ENCODE measurements around the gene XIRP1. TPM values are rescaled to one million over a fixed set of nuclear protein-coding genes. Genes with fewer than 3 reads are reported as not detected.

XIRP1 gene
- total RNA-seq, 1 experiment from 2014 or later: not detected

DNA sequence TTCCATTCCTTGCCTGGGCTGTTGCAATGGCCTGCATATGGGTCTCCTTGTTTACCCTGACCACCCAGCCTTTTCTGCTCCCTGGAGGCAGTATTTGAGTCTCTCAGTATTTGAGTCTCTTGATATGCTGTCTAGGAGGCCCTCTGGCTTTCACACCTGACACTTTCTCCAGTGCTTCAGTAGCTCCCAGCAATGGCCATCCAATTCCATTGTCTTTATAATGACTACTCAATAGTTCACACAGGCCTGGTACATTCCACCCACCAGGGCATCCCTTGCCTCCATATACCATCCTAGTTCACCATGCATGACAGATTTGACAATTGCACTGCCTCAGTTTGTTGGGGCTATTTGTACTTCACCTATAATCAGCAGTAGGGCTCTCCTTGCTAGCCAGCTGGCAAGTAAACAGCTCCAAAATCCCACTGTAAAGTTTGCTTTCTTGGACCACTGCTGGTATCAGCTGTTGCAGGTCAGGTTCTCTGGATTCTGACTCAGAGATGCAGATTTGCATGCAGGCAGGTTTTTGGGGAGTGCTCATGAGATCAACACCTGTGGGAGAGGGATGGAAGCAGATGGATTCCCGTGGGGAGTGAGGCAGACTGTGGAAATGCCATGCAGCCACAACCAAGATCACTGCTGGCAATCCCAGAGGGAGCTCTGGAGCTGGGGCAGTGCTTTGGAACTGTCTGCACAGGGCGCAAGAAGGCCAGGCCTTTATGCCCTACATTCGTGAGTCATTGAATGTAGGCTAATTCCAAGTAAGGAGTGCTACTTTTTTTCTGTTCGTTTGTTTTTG, 19.1 kb upstream of the XIRP1 start:
- in situ Hi-C loops (cut with HindIII; ENCODE audit: low pct_unique_long_range_greater_than_20kb, low sequenced_read_pairs): no loop called here
- no peak for DNase-seq (ENCODE audit: low read depth)

DNA sequence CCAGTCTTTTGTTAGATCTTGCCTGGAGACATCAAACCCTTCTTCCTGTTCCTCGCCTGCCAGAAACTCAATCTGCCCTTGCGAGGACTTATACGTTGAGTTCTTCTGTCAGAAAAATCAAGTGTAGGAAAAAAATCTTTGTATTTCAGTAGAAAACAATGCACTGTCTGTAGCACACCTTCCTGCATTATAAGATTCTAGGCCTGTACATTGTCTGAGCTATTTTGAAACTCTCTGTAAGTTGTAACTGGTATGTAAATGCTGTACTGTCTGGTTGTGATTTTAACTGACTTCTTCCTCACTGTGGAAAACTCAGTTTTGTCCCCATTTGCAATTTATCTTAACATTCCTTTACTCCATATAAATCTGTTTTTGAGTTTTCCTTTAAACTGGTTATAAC, 17.7 kb upstream of the XIRP1 start:
- in situ Hi-C loops (cut with HindIII; ENCODE audit: low pct_unique_long_range_greater_than_20kb, low sequenced_read_pairs): no loop called here
- no peak for DNase-seq (ENCODE audit: low read depth)

DNA sequence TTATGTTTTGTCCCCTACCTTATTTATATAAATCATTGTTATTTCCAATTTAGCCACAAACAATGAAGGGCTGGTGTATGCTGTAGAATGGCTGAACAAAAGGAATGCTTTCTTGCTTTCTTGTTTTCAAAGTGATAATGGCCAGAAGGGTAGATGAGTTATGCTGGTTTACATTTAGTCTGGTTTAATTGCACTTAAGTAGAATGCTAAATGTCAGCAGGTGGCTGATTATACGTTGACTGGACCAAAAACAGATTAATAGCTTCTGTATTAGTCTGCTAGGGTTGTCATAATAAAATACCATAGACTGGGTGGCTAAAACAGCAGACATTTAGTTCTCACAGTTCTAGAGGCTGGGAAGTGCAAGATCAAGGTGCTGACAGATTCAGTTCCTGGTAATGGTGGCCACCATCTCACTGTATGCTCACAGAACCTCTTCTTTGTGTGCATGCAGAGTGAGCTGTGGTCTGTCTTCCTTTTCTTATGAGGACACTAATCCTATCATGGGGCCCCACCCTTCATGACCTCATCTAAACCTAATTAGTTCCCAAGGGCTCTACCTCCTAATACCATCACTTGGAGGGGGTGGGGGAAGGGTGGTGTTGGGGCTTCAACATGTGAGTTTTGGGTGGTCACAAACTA, 17.1 kb upstream of the XIRP1 start:
- no peak for DNase-seq (ENCODE audit: low read depth)
- in situ Hi-C loops (cut with HindIII; ENCODE audit: low pct_unique_long_range_greater_than_20kb, low sequenced_read_pairs): no loop called here

DNA sequence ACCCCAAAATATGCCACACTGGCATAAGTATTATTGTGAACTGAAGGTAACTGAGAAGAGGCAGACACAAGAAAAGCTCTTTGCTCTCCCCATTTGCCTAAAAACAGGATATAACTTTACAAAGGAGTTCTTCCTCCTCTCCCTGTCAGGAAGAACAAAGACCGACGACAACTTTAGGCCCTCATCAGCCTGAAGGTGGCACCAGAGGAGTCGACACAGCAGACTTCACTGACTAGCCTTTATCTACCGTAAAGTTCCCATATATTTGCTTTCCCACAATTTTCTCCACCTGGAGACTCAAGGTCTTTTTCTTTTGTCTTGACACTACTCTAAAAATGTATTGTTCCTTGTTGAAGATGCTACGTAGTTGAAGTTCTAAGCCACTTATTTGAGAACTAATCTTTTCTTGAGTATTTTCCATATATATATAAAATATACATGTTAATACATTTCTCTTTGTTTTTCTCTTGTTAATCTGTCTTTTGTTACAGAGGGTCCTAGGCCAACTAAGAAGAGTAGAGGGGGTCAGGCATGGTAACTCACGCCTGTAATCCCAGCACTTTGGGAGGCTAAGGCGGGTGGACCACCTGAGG, 16.2 kb upstream of the XIRP1 start:
- DNase-seq (ENCODE audit: low read depth): peak; percentile 24
- in situ Hi-C loops (cut with HindIII; ENCODE audit: low pct_unique_long_range_greater_than_20kb, low sequenced_read_pairs): no loop called here

DNA sequence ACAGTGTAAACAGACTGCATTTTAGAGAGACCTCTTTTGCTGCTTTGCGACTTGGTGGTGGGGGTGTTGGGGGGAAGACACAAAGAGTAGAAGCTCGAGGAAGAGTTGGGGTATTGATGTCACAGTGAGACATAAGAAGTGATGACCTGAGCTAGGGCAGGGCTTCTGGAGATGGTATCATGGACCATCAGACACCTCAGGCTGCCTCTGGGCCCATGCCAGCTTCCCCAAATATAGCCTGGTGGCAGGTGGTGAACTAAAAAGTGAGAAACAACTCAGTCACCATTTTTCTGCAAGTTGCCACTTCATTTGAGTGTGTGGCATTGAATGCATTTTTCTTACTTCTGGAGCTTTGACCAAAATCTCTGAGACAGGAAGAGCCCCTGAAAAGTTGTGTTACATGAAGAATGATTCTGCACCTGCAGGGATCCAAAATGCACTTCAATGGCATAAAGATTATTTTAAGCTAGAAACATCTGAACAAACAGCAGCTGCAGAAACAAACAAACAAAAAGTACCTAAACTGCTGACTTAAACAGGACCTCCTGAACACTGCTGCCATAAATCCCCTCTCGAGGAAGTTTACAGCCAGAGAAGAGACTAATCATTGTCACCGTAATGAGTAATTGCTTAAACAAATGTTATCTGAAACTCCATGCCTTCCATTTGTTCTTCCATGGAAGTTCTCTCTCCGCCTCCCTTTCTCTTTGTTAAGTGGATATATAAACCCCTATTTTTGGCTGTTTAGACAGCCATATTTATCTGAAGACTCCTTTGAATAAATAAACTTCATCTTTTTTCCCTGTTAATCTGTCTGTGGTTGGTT, 15.2 kb upstream of the XIRP1 start:
- in situ Hi-C loops (cut with HindIII; ENCODE audit: low pct_unique_long_range_greater_than_20kb, low sequenced_read_pairs): no loop called here
- DNase-seq (ENCODE audit: low read depth): no peak

DNA sequence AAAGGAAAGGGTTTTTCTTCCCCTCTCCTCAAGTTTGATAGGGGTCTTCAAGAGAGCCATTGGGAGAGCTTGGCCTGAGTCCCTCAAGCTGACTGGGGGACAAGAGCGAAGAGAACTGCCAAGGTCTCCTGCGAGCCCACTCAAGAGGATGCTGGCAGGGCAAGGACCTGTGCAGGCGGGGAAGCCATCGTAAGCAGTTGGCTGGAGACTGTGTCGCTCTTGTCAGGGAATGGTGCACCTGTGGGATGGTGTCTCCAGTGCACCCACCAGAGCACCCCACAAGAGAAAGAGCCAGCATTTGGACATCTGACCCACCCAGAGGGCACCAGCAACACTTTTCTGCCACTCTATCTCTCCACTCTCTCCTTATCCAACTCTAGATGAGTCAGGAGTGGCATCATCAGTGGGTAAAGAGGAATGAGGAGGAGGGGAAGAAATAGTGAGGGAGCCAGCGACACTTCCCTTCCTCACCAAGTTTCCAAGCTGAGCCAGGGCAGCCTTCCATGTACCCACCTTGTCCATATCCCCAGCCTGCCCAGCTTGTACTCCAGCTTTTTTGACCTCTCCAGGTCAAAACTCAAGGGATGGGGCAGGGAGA, 13.6 kb upstream of the XIRP1 start:
- in situ Hi-C loops (cut with HindIII; ENCODE audit: low pct_unique_long_range_greater_than_20kb, low sequenced_read_pairs): no loop called here
- no peak for DNase-seq (ENCODE audit: low read depth)

DNA sequence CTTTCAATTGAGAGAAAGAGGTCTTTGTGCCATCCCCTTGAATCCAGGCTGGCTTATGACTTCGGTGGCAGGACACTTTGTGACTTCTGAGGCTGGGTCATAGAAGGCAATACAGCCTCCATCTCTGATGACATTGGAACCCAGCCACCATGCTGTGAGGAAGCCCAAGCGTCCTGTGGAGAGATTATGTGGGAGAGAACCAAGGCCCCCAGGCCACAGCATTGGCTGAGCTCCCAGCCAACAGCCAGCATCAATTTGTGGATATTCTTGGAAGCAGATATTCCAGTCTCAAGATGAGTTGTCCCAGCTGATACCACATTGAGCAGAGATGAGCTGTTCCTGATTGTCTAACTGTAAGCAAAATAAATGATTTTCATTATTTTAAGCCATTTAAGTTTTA, 12.7 kb upstream of the XIRP1 start:
- DNase-seq (ENCODE audit: low read depth): no peak
- in situ Hi-C loops (cut with HindIII; ENCODE audit: low pct_unique_long_range_greater_than_20kb, low sequenced_read_pairs): no loop called here

DNA sequence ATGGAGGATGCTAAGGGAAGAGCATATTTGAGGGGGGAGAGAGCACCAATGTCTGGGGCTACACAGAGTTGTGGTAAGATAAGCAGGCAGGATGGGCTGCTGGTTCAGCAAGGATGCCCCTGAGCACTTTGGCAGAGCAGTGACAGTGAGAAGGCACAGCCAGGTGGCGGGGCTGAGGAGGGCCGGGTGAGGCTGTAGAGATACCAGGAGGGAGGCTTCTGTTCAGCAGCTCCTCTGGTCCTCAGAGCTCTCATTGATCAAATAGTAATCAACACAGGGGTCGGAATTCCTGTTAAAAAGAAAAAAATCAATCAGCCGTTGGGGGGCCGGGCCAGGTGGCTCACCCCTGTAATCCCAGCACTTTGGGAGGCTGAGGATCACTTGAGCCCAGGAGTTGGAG, 11.5 kb upstream of the XIRP1 start:
- in situ Hi-C loops (cut with HindIII; ENCODE audit: low pct_unique_long_range_greater_than_20kb, low sequenced_read_pairs): no loop called here

DNA sequence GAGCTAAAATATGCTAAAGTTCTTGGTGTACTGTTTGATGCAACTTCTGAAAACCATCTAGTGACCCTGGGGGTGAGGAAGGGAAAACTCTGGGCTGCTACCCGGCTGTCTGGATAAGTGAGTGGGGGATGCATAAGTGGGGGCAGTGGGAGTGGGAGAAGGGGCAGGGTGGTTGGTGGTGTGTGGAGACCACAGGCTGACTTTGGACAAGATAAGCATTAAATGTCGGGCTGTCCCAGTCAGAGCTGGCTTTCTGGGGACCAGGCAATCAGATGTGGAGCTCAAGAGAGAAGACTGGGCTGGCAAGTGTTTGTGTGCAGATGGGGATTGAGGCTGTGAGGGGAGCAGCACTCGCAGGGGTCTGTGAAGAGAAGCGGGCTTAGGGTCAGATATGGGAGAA, 11.0 kb upstream of the XIRP1 start:
- no peak for DNase-seq (ENCODE audit: low read depth)
- in situ Hi-C loops (cut with HindIII; ENCODE audit: low pct_unique_long_range_greater_than_20kb, low sequenced_read_pairs): no loop called here

More for the DNA sequence above, 11.5 kb upstream of the XIRP1 start:
- no peak for DNase-seq (ENCODE audit: low read depth)

DNA sequence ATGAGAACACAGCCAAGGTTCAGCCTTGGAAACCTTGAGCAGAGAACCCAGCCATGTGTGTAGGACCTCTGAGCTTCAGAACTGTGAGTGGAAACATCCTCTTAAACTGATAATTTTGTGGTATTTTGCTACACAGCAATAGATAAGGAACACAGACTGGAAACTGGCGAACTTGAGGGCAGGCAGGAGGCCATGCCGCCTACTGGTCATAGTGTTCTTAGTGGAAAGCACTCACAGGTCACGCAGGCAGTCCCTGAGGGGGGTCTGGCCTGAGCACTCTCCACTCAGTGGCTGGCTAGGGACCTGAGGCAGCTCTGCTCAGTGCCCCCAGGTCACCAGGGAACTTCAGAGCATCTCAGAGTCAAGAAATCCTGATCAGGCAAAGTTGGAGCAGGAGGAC, 9.7 kb upstream of the XIRP1 start:
- in situ Hi-C loops (cut with HindIII; ENCODE audit: low pct_unique_long_range_greater_than_20kb, low sequenced_read_pairs): no loop called here
- no peak for DNase-seq (ENCODE audit: low read depth)

DNA sequence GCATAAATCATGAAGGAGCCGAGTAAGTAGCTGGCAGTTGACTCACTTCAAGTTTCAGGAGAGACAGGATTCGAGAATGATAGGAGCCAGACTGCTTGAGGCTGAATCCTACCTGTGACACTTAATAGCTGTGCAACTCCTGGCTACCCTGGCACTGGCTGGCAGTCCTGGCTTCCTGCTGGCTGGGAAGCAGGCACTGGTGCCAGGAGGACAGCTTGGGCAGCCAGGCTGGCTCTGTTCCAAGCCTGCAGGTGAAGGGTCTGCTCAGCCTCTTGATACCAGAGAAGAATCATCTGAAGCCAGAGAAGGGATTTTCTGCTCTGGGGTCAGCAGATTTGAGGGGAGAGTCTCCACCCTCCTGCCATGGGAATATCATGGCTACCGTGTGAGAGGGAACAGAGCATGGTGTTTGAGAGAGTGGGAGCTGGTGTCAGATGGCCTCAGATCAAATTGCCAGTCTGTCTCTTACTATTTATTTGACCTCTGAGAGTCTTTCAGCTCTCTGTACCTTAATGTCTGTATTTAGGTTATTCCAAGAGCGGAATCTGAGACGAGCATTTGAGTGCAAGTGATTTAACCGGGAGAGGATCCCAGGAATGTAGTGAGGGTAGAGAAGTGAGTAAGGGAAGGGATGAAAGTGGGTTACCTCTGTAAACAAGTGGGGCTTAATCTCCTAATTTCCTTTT, 4.4 kb upstream of the XIRP1 start:
- DNase-seq (ENCODE audit: low read depth): no peak

DNA sequence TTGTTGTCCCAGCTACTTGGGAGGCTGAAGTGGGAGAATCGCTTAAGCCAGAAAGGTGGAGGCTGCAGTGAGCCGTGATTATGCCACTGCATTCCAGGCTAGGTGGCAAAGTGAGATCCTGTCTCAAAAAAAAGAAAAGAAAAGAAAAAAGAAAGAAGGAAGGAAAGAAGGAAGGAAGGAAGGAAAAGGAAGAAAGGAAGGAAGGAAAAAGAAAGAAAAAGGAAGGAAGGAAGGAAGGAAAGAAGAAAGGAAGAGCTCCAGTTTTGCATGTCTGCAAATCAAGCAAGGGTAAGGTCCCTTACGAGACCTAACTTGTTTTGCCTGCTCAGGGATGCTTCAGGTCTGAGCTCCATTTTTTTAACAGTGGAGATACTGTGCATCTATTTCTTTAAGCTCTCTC, 3.6 kb upstream of the XIRP1 start:
- in situ Hi-C loops (cut with HindIII; ENCODE audit: low pct_unique_long_range_greater_than_20kb, low sequenced_read_pairs): no loop called here
- DNase-seq (ENCODE audit: low read depth): no peak

More for the DNA sequence above, 4.4 kb upstream of the XIRP1 start:
- in situ Hi-C loops (cut with HindIII; ENCODE audit: low pct_unique_long_range_greater_than_20kb, low sequenced_read_pairs): no loop called here

DNA sequence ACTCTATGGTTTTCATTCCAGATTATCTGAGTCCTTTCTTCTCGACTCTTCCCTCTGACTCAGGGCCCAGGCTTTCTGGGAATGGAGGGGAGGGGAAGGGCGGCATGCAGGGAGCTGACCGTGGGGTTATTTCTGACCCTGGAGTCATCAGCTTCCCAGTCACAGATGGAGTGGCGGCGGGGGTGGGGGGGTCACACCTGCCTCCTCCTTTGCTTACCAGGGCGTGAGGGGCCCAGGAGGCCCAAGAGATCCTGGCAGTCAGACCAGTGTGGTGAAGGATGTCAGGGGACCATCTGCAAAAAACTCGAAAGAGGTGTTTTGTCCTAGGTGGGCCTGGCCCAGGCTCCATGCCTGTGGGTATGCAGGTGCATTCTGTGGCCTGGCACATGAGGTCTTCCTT, 996 bp upstream of the XIRP1 start:
- no peak for DNase-seq (ENCODE audit: low read depth)
- in situ Hi-C loops (cut with HindIII; ENCODE audit: low pct_unique_long_range_greater_than_20kb, low sequenced_read_pairs): no loop called here

DNA sequence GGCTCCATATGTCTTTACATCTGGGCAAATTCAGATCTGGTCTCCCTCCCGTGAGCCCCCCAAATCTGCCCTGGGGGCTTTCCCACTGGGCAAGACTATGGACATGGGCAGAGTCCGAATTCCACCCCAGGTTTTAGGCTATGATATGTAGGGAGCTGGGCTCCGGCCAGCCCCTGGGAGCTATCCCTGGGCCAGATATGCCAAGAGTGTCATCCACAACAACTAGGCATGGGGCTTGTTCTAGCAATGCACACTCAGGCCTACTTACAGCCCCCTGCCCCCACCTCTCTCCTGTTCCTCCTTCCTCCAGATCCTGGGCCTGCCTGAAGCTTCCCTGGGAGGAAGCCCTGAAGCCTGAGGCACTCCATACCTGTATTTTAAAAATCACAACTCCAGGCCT, 622 bp downstream of the XIRP1 start:
- no peak for DNase-seq (ENCODE audit: low read depth)
- in situ Hi-C loops (cut with HindIII; ENCODE audit: low pct_unique_long_range_greater_than_20kb, low sequenced_read_pairs): no loop called here

DNA sequence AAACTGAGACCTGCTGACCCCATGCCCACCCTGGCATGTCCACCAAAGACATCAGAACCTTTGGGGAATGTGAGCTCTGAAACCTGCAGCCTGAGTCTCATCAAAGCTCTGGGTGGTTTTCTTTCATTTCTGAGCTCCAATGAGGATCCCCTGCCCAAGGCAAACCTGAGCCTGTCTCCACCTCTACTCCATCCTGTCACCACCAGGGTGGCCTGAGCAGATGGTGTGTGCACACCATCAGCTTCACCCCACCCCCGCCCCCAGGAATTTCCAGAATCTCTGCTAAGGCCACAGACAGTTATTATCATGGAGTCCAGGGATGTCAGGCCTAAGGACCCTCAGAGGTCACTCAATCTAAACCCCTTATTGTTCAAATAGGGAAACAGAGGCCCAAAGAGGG, 1.3 kb downstream of the XIRP1 start:
- DNase-seq (ENCODE audit: low read depth): no peak
- in situ Hi-C loops (cut with HindIII; ENCODE audit: low pct_unique_long_range_greater_than_20kb, low sequenced_read_pairs): no loop called here

DNA sequence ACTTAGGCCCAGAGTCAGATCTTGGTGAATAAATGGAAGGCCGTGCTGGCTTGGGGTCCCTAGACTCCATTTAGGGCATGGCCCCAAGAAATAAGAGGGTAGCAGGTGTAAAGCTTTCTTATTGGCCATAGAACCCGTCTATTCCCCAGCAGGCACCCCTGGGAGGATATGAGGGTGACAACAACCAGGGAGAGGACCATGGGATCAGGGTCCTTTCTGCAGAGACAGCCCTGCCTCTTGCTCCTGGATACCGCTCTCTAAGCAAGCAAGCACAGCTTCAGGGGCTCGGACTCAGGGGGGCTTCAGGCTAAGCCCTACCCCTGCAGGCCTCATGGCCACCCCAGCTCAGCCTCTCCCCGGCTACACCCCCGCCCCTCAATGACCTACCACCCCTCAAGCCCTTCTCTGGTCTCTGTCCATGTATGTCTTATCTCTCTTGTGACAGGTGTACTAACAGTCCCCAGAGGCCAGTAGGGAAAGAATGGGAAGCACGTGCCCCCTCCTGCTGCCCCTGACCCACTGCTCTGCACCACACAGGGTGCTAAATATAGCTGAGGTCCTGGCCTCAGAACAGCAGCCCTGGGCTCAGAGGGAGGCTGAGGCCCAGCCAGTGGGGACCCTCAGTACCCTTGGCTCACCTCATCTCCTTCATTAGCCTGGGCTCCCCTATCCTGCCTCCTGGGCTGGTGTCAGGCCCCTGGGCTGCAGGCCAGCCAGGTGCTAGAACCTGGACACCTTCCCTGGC, 1.9 kb downstream of the XIRP1 start:
- no peak for DNase-seq (ENCODE audit: low read depth)
- in situ Hi-C loops (cut with HindIII; ENCODE audit: low pct_unique_long_range_greater_than_20kb, low sequenced_read_pairs): no loop called here

DNA sequence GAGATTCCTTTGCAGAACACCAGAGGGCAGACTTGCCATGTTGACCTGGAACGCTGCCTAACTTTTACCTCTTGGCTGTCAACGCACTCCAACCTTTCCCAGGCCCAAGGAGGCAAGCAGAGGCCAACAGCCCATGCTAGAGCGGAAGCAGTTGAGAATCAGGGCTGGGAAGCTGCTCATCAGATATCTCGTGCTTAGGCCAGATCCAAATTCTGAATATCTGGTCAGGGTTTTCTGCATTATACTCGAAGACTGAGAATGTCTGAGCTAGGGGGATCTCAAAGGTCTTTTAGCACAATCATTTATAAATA, 2.5 kb downstream of the XIRP1 start:
- in situ Hi-C loops (cut with HindIII; ENCODE audit: low pct_unique_long_range_greater_than_20kb, low sequenced_read_pairs): no loop called here
- peak; percentile 27 for DNase-seq (ENCODE audit: low read depth)

All from Caki2 (cell line).